NCI-H345 treated with DMSO at 0.1 percent for 48 hours (cell line): ENCODE data around the gene ABLIM2.

Source experiments
- DNase-seq: peaks from one replicate; lab custom pipeline; 2025; ENCODE audit not compliant: unreplicated experiment; lab: John Stamatoyannopoulos, UW

Gene ABLIM2

DNA sequence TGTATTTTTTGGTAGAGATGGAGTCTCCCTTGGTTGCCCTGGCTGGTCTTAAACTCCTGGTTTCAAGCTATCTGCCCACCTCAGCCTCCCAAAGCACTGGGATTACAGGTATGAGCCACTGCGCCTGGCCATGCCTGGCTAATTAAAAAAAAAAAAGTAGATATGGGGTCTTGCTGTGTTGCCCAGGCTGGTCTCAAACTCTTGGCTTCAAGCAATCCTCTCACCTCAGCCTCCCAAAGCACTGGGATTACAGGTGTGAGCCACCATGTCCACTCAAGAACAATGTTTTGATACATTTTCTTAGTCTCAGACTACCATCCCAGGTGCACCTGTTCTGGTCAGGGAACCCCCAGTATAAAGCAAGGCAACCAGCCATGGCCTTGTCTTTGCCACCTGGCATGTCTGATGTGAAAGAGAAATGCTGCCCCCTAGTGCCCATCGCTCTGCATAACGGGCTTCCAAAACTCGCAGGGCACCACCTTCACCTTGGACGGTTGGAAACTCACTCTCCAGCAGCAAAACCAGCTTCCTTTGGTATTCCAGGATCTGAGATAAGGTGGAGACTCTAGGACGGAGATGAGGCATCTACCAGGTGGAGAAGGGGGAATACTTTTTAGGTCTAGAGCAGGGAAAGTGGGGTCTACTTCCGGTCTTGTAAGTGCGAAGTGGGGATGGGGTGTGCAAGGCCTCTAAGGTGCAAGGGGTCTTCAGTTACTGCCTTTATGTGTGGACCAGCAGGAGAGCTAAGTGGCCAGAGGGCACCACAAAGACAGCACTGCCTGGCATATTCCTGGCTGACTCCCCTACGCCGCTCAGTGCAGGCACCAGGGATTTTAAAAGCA lies 171.2 kb downstream of the ABLIM2 start:
- peak; percentile 33 for DNase-seq

DNA sequence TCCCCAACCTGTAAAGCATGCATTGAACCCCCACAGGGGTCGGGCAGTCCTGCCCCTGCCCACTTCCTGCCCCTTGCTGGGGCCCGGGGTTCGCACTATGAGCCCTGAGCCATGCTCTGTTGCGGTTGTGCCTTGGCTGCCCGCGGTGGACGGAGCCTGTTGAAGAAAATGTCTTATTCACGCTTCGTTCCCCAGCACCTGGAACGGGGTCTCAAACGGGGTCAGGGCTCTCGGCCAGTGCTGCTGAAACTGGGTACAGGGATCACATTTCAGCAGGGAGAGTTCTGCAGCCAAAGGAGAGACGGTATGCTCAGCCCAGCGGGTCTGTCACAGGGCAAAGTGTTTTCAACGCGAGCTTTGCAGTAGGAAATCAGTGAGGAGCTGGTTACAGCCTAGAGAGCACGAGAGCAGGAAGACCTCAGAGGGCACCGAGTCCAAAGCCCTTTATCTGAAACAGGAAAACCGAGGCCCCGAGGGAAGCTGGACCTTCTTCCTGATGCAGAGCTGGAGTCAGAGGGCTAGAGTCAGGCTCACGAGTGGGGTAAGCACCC lies 172.6 kb downstream of the ABLIM2 start:
- DNase-seq = no peak

DNA sequence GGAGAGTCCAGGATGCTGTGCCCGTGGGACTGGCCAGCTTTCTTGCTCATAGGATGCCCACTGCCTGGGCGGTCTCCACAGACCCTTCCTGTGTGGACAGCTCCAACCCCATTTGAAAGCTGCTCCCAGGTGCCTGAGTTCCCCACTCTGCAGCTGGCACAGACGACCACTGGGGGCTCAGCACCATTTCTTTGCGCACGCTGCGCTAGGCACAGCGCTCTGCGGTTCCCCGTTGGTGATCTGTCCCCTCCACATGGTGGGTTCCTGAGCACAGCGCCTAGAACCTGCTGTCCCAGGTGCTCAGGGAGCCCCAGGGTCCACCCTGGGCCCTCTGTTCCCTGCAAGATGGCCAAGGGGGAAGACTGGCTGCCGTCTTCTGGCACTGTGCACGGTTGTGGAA lies 173.5 kb downstream of the ABLIM2 start:
- DNase-seq = no peak

DNA sequence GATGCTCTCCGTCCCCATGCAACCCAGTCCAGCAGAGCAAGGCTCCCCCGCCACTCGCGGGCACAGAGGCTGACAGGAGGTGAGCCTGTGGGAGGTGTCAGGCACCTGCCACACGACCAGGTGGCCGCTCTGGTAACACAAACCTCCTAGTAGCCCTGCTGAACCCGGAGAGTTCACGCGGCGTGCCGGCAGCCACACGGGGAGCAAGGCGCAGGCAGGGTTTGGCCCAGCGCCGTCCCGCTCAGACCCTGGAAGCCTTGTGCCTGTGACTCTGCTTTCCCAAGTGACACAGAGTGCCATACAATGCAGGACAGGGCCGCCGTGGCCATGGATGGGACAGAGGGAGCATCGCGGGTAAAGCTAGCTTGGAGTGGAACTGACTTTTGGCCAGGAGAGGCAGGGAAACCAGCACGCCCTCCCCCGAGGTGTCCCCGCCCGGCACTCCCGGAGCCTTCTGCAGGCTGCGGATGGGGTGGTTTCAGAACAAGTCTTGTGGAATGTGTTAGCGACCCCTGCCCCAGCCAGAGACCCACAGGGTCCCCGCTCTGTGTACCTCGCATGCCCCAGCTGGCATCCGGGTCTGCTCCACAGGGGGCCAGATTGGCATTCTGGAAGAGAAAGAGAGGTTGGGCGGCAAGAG lies 174.2 kb downstream of the ABLIM2 start:
- DNase-seq = no peak

DNA sequence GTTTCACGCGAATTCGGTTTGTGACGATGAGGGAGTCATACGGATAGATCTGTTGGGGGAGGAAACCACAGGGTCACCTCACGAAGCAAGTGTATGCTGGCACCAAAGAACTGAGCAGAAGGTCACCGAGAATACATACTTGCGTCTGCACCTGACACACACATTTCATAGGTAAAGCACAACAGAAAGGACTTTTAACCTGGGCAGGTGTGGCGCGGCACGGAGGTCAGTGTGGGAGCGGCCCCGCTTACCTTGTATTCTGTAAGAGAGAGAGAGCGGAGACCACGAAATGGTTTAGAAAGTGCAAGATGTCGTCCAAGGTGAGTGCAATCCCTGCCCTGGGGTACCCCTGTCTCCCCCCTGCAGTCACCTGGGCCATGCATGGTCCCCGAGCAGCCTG lies 175.3 kb downstream of the ABLIM2 start:
- no peak for DNase-seq

DNA sequence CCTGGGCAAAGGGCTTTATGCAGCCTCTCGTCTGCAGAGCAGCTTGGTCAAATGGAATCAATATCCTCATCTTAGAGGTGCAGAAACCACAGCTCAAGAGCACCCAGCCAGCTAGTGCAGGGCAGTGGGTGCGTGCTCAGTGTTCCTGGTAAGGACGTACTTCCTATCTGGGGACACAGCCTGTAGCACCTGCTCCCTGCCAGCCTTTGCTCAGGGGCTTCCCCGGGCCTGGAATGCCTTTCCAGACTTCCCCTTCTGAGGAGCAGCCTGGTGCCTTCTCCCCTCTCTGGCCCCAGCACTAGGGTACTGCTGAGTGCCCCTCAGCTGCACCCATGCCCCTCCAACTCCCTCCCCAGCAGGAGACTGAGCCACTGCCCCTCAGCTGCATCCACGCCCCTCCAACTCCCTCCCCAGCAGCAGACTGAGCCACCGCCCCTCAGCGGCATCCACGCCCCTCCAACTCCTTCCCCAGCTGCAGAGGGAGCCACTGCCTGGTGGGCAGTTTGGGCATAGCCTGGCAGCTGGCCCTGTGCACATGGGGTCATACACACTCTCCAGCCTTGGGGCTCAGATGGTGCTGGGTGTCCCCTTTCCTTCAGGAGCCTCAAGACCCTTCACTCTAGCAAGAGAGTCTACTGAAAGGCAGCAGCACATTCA lies 176.7 kb downstream of the ABLIM2 start:
- no peak for DNase-seq

DNA sequence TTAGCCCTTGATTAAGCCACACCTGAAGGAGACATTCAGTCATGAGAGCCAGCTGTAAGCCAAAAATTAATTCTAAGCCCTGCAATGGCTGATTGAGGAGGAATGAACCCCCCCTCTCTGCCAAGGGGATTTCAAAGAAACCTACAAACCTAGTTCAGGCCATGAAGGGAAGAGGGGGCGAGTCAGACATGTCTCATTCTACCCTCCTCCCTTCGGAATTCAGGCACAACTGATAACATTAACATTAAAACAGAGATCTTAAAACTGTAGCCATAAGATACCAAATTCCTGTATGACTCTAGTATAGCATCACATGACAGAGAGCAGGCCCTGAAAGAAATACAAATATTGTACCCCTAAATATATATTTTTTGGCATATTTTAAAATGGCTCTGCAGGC lies 178.6 kb downstream of the ABLIM2 start:
- no peak for DNase-seq

DNA sequence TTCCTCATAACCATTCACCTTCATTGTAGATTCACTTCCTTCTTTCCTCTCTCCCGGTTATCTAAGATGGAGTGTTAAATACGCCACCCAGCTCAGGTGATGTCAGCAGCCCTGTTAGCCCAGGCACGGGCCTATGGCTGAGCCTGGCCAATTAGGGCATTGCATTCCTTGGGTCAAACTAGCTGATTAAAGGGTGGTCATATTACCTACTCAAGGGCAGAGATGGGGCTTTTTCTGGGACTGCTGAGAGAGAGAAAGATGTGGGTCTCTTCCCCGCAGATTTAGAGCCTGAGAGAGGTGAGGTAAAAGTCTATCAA lies 179.0 kb downstream of the ABLIM2 start:
- no peak for DNase-seq

DNA sequence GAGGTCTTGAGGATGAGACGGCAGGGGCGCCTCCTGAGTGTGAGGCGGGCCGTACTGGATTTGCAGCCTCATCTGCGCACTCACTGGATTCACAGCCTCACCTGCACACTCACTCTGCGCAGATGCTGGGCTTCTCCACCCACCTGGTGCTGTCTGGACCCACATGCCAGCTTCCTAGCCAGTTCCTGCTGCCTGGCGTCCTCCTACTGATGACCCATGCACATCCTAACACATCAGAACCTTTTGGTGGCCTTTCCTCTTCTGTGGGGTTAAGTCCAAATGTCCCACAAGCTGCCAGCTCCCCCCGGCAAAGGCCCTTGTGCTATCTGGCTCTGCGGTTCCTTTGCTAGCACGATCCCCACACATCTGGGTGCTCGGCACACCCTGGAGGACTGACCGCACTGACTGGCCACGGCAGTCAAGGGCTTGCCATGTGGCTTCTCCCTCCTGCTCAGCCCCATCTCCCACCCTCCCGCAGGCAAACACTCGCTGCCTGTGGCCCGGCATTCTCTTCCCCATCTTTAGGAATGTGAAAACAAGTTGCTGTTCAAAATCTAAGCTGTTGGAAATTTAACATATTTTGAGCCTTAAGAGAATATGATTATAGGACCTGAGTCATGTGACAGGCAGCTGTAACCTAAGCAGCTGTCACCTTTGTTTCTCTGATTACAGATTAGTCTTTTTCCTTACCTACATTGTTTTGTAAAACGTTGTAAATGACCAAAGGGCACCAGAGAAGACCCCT lies 179.5 kb downstream of the ABLIM2 start:
- no peak for DNase-seq

DNA sequence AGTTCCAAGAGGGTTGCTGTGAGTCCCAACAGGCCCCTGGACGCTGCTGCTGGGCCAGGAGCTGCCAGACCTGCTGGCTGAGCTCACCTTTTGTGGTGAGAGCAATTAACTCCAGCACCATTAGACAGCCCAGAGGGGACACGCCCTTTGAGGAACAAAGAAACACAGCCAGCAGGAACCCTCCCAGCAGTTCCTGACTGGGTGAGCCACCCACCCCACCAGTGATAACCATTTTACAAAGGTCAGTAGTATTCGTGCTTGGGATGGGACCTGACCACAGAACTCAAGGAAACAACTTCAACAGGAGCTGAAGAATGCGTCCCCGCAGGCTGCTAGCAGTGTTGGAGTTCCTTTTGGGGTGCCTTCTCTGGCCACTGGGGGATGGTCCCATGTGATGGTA lies 180.1 kb downstream of the ABLIM2 start:
- DNase-seq = no peak

DNA sequence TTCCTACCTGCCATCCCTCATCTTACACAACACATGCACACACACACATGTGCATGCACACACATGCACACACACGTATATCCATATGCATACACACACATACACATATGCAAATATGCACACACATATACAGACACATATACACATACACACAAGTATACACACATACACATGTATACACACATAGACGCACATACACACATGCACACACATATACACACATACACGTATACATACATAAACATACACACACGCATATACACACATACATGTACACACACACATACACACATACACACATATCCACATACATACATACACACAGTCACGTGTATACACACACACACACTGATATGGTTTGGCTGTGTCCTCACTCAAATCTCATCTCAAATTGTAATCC lies 182.0 kb downstream of the ABLIM2 start:
- no peak for DNase-seq

DNA sequence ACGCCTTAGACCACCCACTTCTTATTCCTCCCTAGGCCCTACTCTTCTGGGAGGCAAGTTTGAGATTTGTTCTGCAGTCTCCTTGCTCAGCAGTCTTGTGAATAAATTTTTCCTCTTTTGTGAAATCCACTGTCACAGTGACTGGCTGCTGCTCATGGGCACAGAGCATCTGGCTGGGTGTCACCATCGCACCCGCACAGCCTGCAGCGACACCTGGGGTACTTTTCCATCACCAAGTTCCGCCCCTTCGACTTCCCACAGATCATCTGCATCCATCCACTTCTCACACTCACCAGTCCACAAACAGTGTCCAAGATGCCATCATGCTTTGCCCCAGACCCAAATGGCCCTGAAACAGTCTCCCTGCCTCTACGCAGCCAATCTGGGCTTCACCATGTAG lies 182.6 kb downstream of the ABLIM2 start:
- DNase-seq = no peak

DNA sequence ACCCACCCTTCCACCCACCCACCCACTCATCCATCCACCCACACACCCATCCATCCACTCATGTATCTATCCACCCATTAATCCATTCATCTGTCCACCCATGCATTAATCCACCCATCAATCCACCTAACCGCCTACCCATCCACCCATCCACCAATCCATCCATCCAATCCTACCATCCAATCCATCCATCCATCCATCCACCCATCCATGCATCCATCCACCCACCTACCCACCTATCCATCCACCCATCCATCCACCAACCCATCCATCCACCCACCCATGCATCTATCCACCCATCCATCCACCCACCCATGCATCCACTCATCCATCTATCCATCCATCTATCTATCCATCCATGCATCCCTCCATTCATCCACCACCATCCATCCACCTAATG lies 184.2 kb downstream of the ABLIM2 start:
- DNase-seq = no peak

DNA sequence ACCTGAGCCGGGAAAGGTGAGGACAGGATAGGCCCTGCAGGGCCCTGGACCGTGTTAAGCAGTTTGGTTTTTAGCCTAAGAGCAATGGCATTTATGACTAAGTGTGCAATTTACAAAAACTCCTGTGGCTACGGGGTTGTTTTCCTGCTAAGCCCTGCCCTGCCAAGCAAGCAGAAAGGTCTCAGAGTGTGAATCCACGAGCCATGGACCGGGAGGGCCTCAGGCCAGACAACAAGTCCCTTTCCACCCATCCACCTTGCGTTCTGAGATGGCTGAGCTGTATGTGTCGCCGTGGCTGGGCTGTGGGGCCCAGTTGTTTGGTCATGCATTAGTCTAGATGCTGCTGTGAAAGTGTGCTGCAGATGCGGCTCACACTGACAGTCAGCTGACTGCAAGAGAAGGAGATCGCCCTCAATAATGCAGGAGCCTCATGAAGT lies 185.1 kb downstream of the ABLIM2 start:
- DNase-seq = no peak

DNA sequence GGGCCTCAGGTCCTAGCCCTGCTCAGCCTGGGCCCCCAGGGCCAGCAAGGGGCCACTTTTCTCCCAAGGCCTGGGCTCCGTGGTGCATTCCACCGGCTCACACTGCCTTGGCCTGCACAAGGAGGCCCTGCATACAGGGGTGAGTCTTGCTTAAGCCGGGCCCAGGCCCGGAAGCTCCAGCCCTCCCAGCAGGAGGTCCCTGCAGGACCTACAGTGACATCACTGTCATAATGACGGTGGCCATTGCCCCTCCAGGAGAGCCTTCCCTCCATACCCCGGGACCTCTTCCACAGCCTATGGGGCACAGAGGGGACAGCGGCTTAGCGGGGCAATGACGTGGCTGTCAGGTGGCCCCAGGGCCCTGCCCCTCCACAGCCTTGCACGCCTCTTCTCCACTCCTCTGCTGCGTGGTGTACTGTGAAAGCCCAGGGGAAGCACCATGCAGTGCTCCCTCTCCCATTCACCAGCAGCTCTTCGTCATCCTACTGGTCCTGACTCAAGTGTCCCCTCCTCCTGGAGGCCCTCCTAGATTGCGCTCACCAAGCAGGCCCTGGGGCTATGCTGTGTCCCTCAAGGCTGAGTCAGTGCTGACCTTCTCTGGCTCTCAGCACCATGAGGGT lies 186.6 kb downstream of the ABLIM2 start:
- no peak for DNase-seq

DNA sequence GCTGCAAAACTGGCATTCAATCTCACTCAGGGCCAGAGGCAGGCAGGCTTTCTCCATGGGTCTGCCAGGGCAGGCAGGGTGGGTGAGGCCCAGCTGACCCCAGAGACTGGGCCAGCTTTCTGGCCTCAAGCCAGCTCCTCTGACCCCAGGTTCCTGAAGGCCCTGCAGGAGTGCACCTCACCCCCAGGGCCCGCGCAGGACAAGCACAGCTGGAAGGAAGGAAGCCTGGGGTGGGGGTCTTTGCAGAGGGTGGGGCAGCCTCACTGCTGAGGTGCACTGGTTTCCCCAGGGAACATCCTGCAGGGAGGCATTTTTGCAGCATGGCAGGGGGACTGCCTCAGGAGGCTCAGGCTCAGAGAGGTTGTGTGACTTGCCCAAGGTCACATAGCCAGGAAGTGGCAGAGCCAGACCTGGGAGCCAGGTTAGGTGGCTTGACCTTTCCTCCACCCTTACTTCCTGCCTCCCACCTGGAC lies 187.4 kb downstream of the ABLIM2 start:
- DNase-seq = no peak

DNA sequence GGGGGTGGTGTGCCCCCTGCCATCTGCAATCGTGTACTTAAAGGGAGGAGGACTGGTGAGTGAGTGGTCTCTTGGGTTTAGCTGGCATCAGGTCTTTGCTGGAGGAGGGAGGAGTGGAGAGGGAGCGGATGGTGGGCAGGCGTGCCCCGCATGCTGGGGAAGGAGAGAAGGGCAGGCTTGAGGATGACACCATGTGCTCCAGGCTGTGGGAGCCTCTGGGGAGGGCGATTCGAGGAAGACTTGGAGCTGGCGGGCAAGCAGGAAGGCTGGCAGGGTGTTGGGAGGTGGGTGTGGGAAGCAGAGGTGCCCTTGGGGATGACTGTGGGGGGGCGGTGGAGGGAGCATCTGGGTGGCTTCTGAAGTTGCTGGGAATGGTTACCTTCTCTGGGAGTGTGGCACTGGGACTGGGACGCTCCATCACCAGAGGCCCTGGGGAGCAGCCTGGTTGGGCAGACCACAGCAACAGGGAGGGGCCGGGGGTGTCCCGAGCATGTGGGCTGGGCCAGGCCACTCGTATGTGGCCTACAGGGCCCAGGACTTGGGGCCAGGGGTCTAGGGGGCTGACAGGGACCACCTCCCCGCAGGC lies 188.2 kb downstream of the ABLIM2 start:
- no peak for DNase-seq

DNA sequence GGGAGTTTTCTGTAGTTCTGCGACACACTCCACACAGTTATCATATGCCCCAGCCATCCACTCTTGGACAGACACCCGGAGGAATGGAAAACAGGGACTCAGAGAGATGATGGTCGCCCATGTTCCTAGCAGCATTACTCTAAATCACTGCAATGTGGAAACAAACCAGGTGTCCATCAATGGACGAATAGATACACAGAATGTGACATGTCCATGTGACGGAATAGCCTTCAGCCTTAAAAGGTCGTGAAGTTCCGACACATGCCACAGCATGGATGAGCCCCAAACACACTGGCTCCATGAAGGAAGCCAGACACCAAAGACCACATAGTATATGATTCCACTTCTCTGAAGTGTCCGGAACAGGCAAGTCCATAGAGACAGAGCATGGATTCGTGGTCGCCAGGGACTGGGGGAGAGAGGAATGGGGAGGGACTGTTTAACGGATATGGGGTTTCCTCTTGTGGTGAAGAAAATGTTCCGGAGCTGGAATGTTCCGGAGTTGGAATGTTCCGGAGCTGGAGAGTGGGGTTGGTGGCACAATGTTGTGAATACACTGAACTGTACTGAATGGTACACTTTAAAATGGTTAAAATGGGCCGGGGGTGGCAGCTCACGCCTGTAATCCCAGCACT lies 190.2 kb downstream of the ABLIM2 start:
- no peak for DNase-seq

DNA sequence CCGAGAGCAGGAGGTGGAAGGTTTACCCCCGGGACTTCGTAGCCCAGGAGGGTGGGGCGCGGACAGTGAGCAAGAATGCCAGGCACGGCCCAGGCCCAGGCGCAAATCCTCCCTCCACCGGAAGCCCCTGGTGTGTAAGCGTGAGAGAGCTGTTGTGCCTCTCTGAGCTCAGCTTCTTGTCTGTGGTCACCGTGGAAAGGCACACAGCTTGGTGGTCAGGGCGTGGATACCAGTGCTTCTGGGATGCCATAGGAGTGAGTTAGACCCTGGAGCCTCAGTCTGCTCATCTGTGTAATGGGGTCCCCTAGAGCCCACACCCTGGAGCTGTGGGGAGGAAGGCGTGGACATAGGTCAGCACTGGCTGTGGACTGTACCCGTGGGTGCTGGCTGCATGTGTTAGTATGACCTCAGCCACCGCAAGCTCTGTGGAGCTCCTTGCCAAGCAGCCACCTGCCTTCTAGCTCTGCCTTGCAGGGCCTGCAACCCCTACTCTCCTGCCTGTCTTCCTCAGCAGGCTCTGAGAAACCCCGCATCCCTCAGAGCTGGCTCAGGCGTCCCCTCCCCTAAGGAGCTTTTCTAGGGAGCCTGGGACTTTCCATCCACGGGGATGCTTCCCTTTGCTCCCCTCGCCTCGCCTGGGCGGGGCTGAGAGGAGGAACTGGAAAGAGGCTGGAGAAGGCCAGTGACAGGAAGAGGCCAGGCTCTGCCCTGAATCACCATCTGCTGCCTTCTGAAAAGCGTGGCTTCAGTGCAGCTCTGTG lies 190.9 kb downstream of the ABLIM2 start:
- DNase-seq = no peak
